Inferior parietal cortex (tissue), 1 donor: ENCODE results near the gene APOC4.
A peak's percentile ranks its signal among the peaks of the same experiment; 100 is the strongest.
"Not testable (repeated sequence)": the region's sequence is repeated elsewhere in the genome, so short reads cannot be mapped to it uniquely, and the experiment has no call there.

ENCODE experiments used
- DNase-seq: peaks from one replicate; pipeline ENCODE4 v3.0.0-alpha.2; 2016; ENCODE audit errors: extremely low spot score

The APOC4 gene

GRCh38 chr19:44958090-44958489 lies 16.1 kb downstream of the APOC4 start:
- no peak for DNase-seq

DNA sequence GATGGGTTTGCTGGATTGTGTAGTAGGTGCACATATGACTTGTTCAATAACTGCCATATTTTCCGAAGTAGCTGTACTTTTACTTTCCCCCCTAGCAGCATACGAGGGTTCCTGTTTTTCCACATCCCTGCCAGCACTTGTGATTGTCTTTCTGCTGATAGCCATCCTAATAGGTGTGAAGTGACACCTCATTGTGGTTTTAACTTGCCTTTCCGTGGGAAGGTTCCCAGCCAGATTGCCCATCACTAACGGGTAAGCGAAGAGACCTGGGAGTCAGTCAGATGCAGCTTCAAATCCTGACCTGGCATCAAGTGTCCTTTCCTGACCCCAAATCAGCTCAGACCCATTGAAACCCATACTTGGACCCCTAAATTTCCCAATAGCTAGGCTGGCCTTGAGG lies 17.7 kb downstream of the APOC4 start:
- DNase-seq = no peak

DNA sequence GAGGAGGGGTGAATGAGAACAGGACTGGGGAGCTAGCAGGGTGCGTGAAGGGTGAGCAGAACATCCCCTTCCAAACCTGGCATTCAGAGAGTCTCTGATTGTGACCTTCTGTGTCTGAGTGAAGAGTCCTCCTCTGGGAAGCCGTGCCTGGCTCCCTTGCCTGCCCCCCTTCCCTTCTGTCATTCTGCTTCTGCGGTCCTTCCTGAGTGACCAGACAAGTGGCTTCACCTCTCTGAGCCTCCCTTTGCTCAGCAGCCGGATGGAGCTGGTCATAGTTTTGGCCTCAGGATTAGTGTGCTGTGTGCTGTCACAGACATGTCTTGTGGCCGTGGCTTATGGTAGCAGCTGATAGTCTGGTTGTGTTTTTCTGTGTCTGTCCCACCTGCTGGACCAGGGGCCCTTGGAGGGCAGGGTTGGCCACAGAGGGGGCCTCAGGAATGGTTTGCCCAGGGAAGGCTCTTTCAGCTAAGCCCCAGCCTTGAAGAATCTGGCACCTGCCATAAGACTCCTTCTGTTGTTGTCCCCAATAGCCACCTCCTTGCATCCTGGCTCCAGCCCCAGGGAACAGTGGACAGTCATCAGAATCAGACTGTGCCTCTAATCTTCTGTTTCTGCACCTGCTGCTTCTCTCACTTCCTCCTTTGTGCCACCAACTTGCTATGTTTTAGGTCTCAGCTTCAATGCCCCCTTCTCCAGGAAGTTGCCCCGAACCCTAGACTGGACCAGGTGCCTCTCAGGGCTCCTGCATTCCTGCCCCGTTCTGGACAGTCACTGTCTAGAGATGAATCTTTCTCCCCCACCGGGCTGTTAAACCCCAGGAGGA lies 19.1 kb downstream of the APOC4 start:
- DNase-seq = no peak

DNA sequence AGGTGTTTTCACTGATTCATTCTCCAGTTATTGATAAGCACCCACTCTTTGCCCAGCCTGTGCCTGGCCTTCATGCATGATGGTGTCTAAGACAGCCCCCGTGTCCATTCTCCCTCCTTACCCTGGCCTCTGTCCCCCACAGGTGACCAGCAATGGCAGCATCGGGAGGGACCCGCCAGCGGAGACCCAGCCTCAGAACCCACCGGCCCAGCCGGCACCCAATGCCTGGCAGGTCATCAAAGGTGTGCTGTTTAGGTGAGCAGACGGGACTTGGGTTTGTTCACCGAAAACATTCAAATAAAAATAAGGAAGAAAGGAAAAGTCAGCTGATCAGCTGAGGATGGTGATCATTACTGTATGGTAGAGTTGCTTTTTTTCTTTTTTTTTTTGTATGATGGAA lies 19.8 kb downstream of the APOC4 start:
- DNase-seq = no peak

GRCh38 chr19:44968118-44968517 lies 26.1 kb downstream of the APOC4 start:
- peak; percentile 11 for DNase-seq

DNA sequence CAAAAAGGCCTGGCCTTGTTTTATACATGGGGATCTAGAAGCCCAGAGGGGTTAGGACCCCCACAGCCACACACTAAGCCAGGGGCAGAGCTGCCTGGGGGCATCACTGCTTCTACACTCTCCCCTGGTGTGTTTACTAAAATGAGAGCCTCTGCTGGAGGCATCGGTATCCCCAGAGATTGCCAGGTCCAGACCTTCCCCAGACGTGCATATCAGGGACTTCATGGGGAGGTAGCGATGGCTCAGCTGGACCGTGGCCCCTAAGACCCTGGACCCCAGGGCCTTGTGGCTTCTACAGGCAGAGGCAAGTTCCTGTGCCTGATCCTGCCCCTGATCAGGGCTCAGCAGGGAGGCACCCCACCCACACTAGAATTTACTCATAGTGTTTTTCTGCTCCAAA lies 26.6 kb downstream of the APOC4 start:
- no peak for DNase-seq

- no peak for DNase-seq
Observed at GRCh38 chr19:44969437-44969836, 27.4 kb downstream of the APOC4 start.

GRCh38 chr19:44971451-44971850 lies 29.4 kb downstream of the APOC4 start:
- DNase-seq = not testable (repeated sequence)

DNA sequence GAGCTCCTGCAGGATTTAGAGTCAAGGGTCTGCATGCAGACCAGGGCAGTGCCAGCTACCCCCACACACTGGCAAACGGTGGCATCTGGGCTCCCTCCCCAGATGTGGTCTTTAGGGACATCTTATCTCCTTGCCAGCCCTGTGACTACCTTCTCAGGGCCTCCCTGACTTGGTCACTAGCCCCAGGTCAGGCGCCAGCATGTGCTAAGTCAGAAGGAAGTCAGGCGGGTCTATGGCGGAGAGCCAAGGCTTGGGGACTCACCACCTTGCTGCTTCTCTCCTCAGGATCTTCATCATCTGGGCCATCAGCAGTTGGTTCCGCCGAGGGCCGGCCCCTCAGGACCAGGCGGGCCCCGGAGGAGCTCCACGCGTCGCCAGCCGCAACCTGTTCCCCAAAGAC lies 30.8 kb downstream of the APOC4 start:
- no peak for DNase-seq

GRCh38 chr19:44973982-44974735 lies 32.1 kb downstream of the APOC4 start:
- no peak for DNase-seq

DNA sequence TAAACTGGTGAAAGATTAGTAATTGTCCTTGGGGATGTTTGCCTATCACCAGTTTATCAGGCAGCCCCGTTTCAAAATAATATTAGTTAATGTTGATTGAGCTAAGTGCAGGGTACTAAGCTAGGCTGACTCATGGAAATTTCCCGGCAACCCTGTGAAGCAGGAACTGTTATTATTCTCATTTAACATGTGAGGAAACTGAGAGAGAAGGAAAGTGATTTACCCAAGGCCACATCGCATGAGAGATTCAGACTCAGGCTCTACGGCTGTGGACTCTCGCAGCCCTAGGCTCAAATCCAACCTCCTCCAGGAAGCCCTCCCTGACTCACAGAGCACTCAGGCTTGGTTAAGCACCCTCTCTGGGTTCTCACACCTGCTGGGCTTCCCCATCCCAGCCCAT lies 32.8 kb downstream of the APOC4 start:
- DNase-seq = no peak

DNA sequence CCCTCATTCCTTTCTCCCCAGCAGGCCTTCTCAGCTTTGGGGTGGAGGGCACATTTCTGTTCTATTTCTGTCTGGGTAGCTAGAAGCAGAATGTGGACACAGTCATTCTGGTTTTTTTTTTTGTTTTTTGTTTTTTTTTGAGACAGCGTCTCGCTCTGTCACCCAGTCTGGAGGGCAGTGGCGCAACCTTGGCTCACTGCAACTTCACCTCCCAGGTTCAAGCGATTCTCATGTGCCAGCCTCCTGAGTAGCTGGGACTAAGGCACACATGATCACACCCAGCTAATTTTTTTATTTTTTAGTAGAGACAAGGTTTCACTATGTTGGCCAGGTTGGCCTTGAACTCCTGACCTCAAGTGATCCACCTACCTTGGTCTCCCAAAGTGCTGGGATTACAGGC lies 33.4 kb downstream of the APOC4 start:
- no peak for DNase-seq

DNA sequence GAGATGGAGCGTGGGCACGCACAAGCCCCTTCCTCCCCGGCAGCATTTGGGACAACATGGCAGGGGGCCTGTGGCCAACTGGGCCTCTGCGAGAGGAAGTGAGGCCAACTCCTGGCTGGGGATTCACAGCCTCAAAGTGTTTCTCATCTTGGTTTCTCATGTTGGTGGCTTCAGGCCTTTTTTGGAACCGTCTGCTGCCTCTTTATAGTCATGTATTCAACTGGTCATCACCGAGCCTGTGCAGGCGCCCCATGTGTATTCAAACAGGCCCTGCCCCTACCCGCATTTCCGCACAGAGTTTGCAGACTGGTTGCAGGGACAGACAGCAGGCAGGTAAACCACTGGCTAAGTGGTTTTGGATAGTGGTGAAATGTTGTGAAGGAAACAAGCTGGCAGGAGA lies 42.0 kb downstream of the APOC4 start:
- no peak for DNase-seq

DNA sequence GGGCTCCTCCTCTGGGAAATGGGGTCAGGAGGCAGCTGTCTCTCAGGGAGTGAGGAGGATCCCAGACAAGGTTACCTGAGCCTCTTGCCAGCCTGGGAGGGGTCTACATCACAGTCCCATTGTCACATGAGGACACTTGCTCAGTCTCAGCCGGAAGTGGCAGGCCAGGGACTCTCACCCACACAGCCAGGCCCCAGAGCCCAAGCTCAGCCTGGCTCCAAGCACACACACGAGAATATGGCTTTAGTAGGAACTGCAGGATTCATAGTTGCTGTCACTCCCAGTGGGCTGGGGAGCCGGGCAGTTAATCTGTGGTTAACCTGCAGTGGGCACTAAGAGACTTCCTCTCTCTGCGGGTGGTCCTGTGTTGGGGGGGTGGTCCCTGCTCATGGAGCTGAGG lies 43.4 kb downstream of the APOC4 start:
- DNase-seq = no peak

- DNase-seq = no peak
Observed at GRCh38 chr19:44986389-44986788, 44.4 kb downstream of the APOC4 start.

DNA sequence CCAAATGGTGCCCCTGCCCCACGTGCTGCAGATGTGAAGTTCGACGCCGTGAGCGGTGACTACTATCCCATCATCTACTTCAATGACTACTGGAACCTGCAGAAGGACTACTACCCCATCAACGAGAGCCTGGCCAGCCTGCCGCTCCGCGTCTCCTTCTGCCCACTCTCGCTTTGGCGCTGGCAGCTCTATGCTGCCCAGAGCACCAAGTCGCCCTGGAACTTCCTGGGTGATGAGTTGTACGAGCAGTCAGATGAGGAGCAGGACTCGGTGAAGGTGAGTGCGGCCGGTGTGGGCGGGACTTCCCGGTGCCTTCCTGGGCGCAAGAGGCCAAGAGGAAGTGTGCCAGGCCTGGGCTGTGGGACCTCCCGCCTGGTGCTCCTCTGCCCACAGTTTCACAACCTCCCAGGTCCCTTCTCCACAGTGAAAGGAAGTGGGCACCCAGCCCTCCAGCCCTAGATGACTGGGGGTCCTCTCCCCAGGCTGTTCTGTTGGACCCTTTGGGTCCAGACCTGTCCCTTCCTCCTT lies 45.2 kb downstream of the APOC4 start:
- no peak for DNase-seq

DNA sequence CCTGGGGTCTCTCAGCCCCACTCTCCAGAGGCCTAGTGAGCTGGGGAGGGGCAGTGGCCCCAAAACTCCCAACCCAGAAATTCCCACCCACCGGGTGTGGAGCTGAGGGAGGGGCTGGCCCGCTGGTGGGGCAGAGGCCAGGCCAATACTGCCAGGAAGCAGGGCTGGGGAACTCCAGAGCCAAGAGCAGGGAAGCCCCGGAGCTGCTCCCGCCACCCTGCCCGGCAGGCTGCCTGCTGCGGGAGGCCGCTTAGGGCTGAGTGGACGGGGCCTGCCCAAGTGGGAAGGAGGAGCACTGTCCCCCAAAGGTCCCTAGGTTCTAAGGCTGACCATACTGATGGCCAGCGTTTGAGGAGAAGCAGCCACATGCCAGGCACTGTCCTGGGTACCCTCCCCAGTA lies 46.2 kb downstream of the APOC4 start:
- no peak for DNase-seq

DNA sequence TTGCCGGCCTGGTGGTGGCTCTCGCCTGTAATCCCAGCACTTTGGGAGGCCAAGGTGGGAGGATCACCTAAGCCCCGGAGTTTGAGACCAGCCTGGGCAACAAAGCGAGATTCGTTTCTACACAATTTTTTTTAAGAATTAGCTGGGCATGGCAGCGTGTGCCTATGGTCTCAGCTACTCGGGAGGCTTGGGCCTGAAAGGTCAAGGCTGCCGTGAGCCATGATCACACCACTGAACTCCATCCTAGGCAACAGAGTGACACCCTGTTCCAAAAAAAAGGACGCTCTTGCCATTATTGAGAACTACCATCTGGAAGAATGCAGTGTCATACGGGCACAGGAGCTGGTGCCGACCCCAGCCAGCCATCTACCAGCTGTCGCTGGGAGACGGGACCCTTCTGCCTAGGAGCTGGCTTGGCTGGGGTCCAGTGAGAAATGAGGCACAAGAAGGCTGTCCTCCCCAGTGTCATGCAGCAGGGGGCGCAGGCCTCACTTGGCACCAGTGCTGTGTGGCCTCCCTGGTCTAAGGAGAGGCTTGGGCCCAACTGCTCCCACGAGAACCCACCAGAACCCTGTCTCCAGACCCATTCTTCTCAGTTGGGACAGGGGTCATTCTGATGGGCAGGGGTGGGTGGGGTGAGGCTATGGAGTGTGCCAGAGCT lies 47.0 kb downstream of the APOC4 start:
- DNase-seq = peak; percentile 36

DNA sequence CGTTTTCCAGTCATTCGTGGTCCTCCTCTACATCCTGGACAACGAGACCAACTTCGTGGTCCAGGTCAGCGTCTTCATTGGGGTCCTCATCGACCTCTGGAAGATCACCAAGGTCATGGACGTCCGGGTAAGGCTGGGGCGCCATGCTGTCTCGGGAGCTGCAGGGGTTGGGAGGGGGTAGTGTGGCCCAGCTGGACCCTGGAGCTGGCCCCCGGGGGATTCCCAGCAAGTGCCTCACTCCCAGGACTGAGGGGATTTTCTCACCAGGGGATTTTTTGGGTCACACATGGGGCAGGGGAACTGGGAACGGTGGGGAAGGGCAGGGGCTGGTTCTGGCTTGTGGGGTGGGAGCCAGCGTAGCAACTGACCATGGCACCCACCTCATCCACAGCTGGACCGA lies 48.4 kb downstream of the APOC4 start:
- DNase-seq = no peak

DNA sequence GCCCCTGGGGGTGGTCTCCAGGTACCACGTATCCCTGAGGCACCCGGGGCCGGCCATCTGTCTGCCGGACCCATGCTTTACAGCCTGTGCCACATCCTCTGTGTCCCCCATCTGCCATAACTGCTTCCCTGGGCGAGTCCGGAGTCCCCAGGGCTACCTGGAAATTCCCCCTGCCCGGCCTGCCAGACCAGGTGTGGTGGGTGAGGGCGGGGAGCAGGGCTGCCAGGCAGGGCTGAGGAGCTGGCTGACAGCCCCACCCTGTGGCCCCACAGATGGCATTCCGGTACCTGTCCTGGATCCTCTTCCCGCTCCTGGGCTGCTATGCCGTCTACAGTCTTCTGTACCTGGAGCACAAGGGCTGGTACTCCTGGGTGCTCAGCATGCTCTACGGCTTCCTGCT lies 48.9 kb downstream of the APOC4 start:
- no peak for DNase-seq

DNA sequence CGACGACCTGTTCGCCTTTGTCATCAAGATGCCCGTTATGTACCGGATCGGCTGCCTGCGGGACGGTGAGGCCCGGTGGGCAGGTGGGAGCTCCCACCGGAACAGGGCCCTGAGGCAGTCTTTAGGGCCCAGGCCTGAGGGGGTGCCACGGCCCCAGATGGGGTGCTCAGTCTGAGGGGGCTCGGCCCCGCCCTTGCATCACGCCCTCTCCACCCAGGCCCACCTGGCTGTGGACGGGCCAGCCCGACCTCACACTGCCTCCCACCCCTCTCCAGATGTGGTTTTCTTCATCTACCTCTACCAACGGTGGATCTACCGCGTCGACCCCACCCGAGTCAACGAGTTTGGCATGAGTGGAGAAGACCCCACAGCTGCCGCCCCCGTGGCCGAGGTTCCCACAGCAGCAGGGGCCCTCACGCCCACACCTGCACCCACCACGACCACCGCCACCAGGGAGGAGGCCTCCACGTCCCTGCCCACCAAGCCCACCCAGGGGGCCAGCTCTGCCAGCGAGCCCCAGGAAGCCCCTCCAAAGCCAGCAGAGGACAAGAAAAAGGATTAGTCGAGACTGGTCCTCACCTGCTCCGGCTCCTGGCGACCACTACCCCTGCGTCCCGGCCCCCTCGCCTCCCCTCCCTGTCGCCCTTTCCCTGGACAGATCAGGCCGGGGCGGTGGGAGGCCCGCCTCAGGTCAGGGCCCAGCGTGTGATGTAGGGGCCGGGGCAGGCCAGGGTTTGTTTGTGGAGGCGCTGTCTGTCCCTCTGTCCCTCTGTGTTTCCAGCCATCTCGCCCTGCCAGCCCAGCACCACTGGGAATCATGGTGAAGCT lies 50.5 kb downstream of the APOC4 start:
- no peak for DNase-seq

GRCh38 chr19:44993526-44993925 lies 51.5 kb downstream of the APOC4 start:
- no peak for DNase-seq
